Measurements from ENCODE around the gene ENOPH1. TPM values are rescaled to one million over a fixed set of nuclear protein-coding genes. Genes with fewer than 3 reads are reported as not detected.
A peak's percentile ranks its signal among the peaks of the same experiment; 100 is the strongest.

Gene ENOPH1
- polyA plus RNA-seq, 1 donor (not counting 4 experiments of a cell fraction or from before 2014, with no cell fraction given), result 29.4 TPM

GRCh38 chr4:82429728-82430192 lies 630 bp upstream of the ENOPH1 start:
- dilution Hi-C loops (cut with MboI; ENCODE audit: extremely low pct_ligation_motif_present, low sequenced_read_pairs), result no loop called here
- no peaks in the 10 kb centered on the region for H3K9me1 ChIP-seq (ENCODE audit: control insufficient read depth, extremely low read depth, insufficient read depth, low read length)
- peaks cover 16 to 36% of the 10 kb centered on the region in 2 experiments for H3K36me3 ChIP-seq (ENCODE audit: control insufficient read depth in 2 of 2, extremely low read depth in 1 of 2, insufficient read depth in 2 of 2, low read length in 2 of 2)
- no peak for DNase-seq (ENCODE audit: low read depth, low spot score)
- peak overlapping the region; percentile 95 for H3K9ac ChIP-seq (ENCODE audit: control insufficient read depth, extremely low read depth, insufficient read depth, low read length)
- H3K27me3 ChIP-seq (ENCODE audit: control insufficient read depth, extremely low read depth, insufficient read depth, low read length), result no peaks in the 10 kb centered on the region
- peak overlapping the region; percentile 93 for H3K27ac ChIP-seq (ENCODE audit: control insufficient read depth, insufficient read depth, low read length)
- peak overlapping the region; percentile 72 to 100 (median 96) for H3K4me3 ChIP-seq (ENCODE audit: control insufficient read depth in 2 of 3, extremely low read depth in 1 of 3, insufficient read depth in 2 of 3, low read depth in 1 of 3, low read length in 3 of 3)
- H3K9me3 ChIP-seq (ENCODE audit: control insufficient read depth, low read depth, low read length), result no peaks in the 10 kb centered on the region
- peak overlapping the region; percentile 92 for H3K4me2 ChIP-seq (ENCODE audit: control insufficient read depth, extremely low read depth, insufficient read depth, low read depth, low read length)
- H3K79me2 ChIP-seq (ENCODE audit: control insufficient read depth, insufficient read depth, low read length), result peaks cover 85% of the 10 kb centered on the region
- FAIRE-seq, result no peak
- peak overlapping the region; percentile 58 for H2AFZ ChIP-seq (ENCODE audit: control insufficient read depth, low read length)
- TF ChIP-seq CTCF (optimal IDR thresholded peaks at IDR 0.05 in 1 of 3, IDR thresholded peaks at IDR 0.05 in 1 of 3, conservative IDR thresholded peaks at IDR 0.05 in 1 of 3; ENCODE audit: extremely low read depth in 1 of 3, insufficient read depth in 2 of 3, low read length in 3 of 3), result no peak
- no peak for TF ChIP-seq EZH2 (IDR thresholded peaks at IDR 0.05; ENCODE audit: low read length)
- peaks cover 33% of the 10 kb centered on the region for H4K20me1 ChIP-seq (ENCODE audit: control insufficient read depth, extremely low read depth, insufficient read depth, low read length)
- H3K4me1 ChIP-seq (ENCODE audit: control insufficient read depth, extremely low read depth, insufficient read depth, low read length), result peaks cover 37% of the 10 kb centered on the region

GRCh38 chr4:82430964-82431745 lies 765 bp downstream of the ENOPH1 start:
- H3K4me3 ChIP-seq (ENCODE audit: control insufficient read depth in 2 of 3, extremely low read depth in 1 of 3, insufficient read depth in 2 of 3, low read depth in 1 of 3, low read length in 3 of 3), result peak overlapping the region; percentile 72 to 100 (median 96)
- peak overlapping the region; percentile 89 for H2AFZ ChIP-seq (ENCODE audit: control insufficient read depth, low read length)
- no peaks in the 10 kb centered on the region for H3K9me1 ChIP-seq (ENCODE audit: control insufficient read depth, extremely low read depth, insufficient read depth, low read length)
- FAIRE-seq (no peak), DNase-seq (ENCODE audit: low read depth, low spot score) (no peak)
- peak overlapping the region; percentile 93 for H3K27ac ChIP-seq (ENCODE audit: control insufficient read depth, insufficient read depth, low read length)
- peak overlapping the region; percentile 92 for H3K4me2 ChIP-seq (ENCODE audit: control insufficient read depth, extremely low read depth, insufficient read depth, low read depth, low read length)
- peaks cover 16 to 33% of the 10 kb centered on the region in 2 experiments for H3K36me3 ChIP-seq (ENCODE audit: control insufficient read depth in 2 of 2, extremely low read depth in 1 of 2, insufficient read depth in 2 of 2, low read length in 2 of 2)
- peaks cover 24% of the 10 kb centered on the region for H4K20me1 ChIP-seq (ENCODE audit: control insufficient read depth, extremely low read depth, insufficient read depth, low read length)
- H3K4me1 ChIP-seq (ENCODE audit: control insufficient read depth, extremely low read depth, insufficient read depth, low read length), result peaks cover 29% of the 10 kb centered on the region
- dilution Hi-C loops (cut with MboI; ENCODE audit: extremely low pct_ligation_motif_present, low sequenced_read_pairs), result no loop called here
- peaks cover 90% of the 10 kb centered on the region for H3K79me2 ChIP-seq (ENCODE audit: control insufficient read depth, insufficient read depth, low read length)
- TF ChIP-seq CTCF (optimal IDR thresholded peaks at IDR 0.05 in 1 of 3, IDR thresholded peaks at IDR 0.05 in 1 of 3, conservative IDR thresholded peaks at IDR 0.05 in 1 of 3; ENCODE audit: extremely low read depth in 1 of 3, insufficient read depth in 2 of 3, low read length in 3 of 3), result no peak
- no peaks in the 10 kb centered on the region for H3K9me3 ChIP-seq (ENCODE audit: control insufficient read depth, low read depth, low read length)
- peak overlapping the region; percentile 95 for H3K9ac ChIP-seq (ENCODE audit: control insufficient read depth, extremely low read depth, insufficient read depth, low read length)
- no peaks in the 10 kb centered on the region for H3K27me3 ChIP-seq (ENCODE audit: control insufficient read depth, extremely low read depth, insufficient read depth, low read length)
